HepG2 (cell line): ENCODE measurements around the gene HSDL1. TPM values are rescaled to one million over a fixed set of nuclear protein-coding genes. Genes with fewer than 3 reads are reported as not detected.
A peak's percentile ranks its signal among the peaks of the same experiment; 100 is the strongest.

ENCODE experiments used
- ATF1 ChIP-seq: IDR thresholded peaks from 2 replicates; pipeline ENCODE4 v1.6.1; 2016; ENCODE audit warnings: mild to moderate bottlenecking, control low read depth
- BRD4 ChIP-seq: sonication (generic); formaldehyde crosslinking; IDR thresholded peaks from 2 replicates; pipeline ENCODE4 v1.4.0; 2020; ENCODE audit warnings: missing genetic modification reagents
- ERF ChIP-seq: IDR thresholded peaks from 2 replicates; pipeline ENCODE4 v1.6.1; 2018; ENCODE audit warnings: missing biosample characterization, missing genetic modification reagents
- RNF2 ChIP-seq: fragments of 450-650 bp; conservative IDR thresholded peaks from 2 replicates; pipeline ENCODE4 v1.6.1; 2016; ENCODE audit warnings: low read depth
- SPEN ChIP-seq: sonication (generic); formaldehyde crosslinking; IDR thresholded peaks from 2 replicates; pipeline ENCODE4 v1.5.1; 2020; ENCODE audit warnings: low read depth, mild to moderate bottlenecking, missing genetic modification reagents
- TEAD2 ChIP-seq: sonication (generic); formaldehyde crosslinking; IDR thresholded peaks from 2 replicates; pipeline ENCODE4 v1.9.0; 2021; ENCODE audit warnings: missing genetic modification reagents
- TMF1 ChIP-seq: sonication (generic); formaldehyde crosslinking; IDR thresholded peaks from 2 replicates; pipeline ENCODE4 v1.8.1; 2022; ENCODE audit warnings: low read depth, missing genetic modification reagents
- ZFP41 ChIP-seq: sonication (generic); formaldehyde crosslinking; IDR thresholded peaks from 2 replicates; pipeline ENCODE4 v1.4.0; 2020; ENCODE audit warnings: mild to moderate bottlenecking, missing genetic modification reagents, borderline replicate concordance
- ZFYVE20 ChIP-seq: sonication (generic); formaldehyde crosslinking; IDR thresholded peaks from 2 replicates; pipeline ENCODE4 v1.8.0; 2023; ENCODE audit warnings: low read depth, mild to moderate bottlenecking, moderate library complexity, missing genetic modification reagents, borderline replicate concordance
- ZNF207 ChIP-seq: fragments of 450-650 bp; IDR thresholded peaks from 2 replicates; pipeline ENCODE4 v1.6.1; 2016; ENCODE audit warnings: antibody characterized with exemption, borderline replicate concordance
- ZNF292 ChIP-seq: sonication (generic); formaldehyde crosslinking; IDR thresholded peaks from 2 replicates; pipeline ENCODE4 v1.8.1; 2022; ENCODE audit warnings: mild to moderate bottlenecking, low read depth, missing genetic modification reagents, borderline replicate concordance
- ZNF30 ChIP-seq: sonication (generic); formaldehyde crosslinking; IDR thresholded peaks from 2 replicates; pipeline ENCODE4 v1.5.0; 2020; ENCODE audit warnings: mild to moderate bottlenecking, missing genetic modification reagents
- ZNF331 ChIP-seq: sonication (generic); formaldehyde crosslinking; IDR thresholded peaks from 2 replicates; pipeline ENCODE4 v1.4.0; 2020; ENCODE audit warnings: missing genetic modification reagents
- ZNF430 ChIP-seq: sonication (generic); formaldehyde crosslinking; IDR thresholded peaks from 2 replicates; pipeline ENCODE4 v1.9.0; 2021; ENCODE audit warnings: mild to moderate bottlenecking, missing genetic modification reagents
- ZNF749 ChIP-seq: sonication (generic); formaldehyde crosslinking; IDR thresholded peaks from 2 replicates; pipeline ENCODE4 v1.8.0; 2022; ENCODE audit warnings: mild to moderate bottlenecking, missing genetic modification reagents, moderate library complexity, borderline replicate concordance
- polyA plus RNA-seq, 8 experiments: library from polyadenylated mRNA; depleted of rRNA in 3 of 8; stranded (reverse) in 7 of 8; unstranded in 1 of 8; fragments of >200 nt; fragmentation: Illumina TruSeq in 4 of 8; extraction: Trizol in 4 of 8; gene quantifications; 2 replicates each; pipeline versions ENCODE4 v1.2.1 to v1.2.3, GENCODE V29; 2011 to 2016; ENCODE audit warnings: low read depth in 4 of 8, missing spikeins in 1 of 8, mixed read lengths in 1 of 8; ENCODE audit not compliant: insufficient read depth in 1 of 8
- total RNA-seq, 5 experiments: library from RNA; depleted of rRNA; stranded (reverse); fragments of >200 nt; fragmentation: Illumina TruSeq; extraction: Trizol; gene quantifications; 2 replicates each; pipeline ENCODE4 v1.2.3, GENCODE V29; 2016; ENCODE audit warnings: low read depth in 1 of 5
- TF ChIP-seq, protein P1 (sequence below): sonication (generic); formaldehyde crosslinking; IDR thresholded peaks from 2 replicates; pipeline ENCODE4 v1.5.0; 2020; ENCODE audit warnings: mild to moderate bottlenecking, missing genetic modification reagents, borderline replicate concordance
- TF ChIP-seq, protein P2 (sequence below): sonication (generic); formaldehyde crosslinking; IDR thresholded peaks from 2 replicates; pipeline ENCODE4 v1.5.0; 2020; ENCODE audit warnings: missing genetic modification reagents
- TF ChIP-seq, protein P3 (sequence below): sonication (generic); formaldehyde crosslinking; IDR thresholded peaks from 2 replicates; pipeline ENCODE4 v1.5.0; 2020; ENCODE audit warnings: missing genetic modification reagents

The HSDL1 gene
- total and polyA plus RNA-seq, 2 of the 13 experiments (the other 11 are each of a cell fraction or from before 2014, with no cell fraction given) = 49.2 to 49.7 TPM

DNA sequence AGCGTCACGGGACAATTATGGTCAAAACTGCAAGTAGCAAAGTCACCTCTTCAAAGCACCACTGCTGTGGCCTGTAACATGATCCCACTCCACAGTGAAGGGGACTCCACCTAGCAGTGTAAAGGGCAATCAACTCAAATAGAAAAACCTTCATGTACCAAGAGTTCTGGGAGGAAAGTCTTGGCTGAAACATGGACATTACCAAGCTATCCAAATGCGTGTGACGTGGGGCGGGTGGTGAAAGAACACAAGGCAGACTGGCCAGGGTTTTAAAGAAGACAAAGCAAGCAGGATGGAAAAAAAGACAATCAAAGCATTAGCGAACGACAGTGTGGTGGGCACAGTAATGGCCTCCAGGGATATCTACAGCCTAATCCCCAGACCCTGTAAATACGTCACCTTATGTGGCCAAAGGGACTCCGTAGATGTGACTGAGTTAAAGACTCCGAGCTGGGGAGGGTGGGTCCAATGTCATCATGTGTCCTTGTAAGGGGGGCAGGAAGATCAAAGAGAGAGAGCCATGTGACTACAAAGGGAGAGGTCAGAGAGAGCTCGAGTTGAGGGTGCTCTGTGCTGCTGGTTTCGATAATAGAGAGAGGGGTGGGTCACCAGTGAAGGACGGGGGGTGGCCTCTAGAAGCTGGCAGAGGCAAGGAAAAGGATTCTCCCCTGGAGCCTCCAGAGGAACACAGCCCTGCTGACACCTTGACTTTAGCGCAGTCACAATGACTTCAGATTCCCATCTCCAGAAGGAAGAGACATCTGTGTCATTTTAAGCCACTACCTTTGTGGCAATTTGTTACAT lies 6.0 kb downstream of the HSDL1 start (continued):
- TF ChIP-seq, protein P1, sequence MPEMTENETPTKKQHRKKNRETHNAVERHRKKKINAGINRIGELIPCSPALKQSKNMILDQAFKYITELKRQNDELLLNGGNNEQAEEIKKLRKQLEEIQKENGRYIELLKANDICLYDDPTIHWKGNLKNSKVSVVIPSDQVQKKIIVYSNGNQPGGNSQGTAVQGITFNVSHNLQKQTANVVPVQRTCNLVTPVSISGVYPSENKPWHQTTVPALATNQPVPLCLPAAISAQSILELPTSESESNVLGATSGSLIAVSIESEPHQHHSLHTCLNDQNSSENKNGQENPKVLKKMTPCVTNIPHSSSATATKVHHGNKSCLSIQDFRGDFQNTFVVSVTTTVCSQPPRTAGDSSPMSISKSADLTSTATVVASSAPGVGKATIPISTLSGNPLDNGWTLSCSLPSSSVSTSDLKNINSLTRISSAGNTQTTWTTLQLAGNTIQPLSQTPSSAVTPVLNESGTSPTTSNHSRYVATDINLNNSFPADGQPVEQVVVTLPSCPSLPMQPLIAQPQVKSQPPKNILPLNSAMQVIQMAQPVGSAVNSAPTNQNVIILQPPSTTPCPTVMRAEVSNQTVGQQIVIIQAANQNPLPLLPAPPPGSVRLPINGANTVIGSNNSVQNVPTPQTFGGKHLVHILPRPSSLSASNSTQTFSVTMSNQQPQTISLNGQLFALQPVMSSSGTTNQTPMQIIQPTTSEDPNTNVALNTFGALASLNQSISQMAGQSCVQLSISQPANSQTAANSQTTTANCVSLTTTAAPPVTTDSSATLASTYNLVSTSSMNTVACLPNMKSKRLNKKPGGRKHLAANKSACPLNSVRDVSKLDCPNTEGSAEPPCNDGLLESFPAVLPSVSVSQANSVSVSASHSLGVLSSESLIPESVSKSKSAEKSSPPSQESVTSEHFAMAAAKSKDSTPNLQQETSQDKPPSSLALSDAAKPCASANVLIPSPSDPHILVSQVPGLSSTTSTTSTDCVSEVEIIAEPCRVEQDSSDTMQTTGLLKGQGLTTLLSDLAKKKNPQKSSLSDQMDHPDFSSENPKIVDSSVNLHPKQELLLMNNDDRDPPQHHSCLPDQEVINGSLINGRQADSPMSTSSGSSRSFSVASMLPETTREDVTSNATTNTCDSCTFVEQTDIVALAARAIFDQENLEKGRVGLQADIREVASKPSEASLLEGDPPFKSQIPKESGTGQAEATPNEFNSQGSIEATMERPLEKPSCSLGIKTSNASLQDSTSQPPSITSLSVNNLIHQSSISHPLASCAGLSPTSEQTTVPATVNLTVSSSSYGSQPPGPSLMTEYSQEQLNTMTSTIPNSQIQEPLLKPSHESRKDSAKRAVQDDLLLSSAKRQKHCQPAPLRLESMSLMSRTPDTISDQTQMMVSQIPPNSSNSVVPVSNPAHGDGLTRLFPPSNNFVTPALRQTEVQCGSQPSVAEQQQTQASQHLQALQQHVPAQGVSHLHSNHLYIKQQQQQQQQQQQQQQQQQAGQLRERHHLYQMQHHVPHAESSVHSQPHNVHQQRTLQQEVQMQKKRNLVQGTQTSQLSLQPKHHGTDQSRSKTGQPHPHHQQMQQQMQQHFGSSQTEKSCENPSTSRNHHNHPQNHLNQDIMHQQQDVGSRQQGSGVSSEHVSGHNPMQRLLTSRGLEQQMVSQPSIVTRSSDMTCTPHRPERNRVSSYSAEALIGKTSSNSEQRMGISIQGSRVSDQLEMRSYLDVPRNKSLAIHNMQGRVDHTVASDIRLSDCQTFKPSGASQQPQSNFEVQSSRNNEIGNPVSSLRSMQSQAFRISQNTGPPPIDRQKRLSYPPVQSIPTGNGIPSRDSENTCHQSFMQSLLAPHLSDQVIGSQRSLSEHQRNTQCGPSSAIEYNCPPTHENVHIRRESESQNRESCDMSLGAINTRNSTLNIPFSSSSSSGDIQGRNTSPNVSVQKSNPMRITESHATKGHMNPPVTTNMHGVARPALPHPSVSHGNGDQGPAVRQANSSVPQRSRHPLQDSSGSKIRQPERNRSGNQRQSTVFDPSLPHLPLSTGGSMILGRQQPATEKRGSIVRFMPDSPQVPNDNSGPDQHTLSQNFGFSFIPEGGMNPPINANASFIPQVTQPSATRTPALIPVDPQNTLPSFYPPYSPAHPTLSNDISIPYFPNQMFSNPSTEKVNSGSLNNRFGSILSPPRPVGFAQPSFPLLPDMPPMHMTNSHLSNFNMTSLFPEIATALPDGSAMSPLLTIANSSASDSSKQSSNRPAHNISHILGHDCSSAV = no peak
- TF ChIP-seq, protein P2, sequence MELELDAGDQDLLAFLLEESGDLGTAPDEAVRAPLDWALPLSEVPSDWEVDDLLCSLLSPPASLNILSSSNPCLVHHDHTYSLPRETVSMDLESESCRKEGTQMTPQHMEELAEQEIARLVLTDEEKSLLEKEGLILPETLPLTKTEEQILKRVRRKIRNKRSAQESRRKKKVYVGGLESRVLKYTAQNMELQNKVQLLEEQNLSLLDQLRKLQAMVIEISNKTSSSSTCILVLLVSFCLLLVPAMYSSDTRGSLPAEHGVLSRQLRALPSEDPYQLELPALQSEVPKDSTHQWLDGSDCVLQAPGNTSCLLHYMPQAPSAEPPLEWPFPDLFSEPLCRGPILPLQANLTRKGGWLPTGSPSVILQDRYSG (CRISPR knock-in tag) = no peak
- TF ChIP-seq ATF1 (CRISPR knock-in tag) (0 out of 2 replicates have a peak, but pooled peaks have one; percentile 28), TMF1 (no peak), ZFP41 (CRISPR knock-in tag) (no peak), ZFYVE20 (CRISPR knock-in tag) (no peak), ZNF331 (peak; percentile 59; the same call in 1 of the 2 replicates), ZNF430 (CRISPR knock-in tag) (peak; percentile 55; the same call in 1 of the 2 replicates), BRD4 (peak; percentile 90), SPEN (peak; percentile 43; the same call in 1 of the 2 replicates), RNF2 (0 out of 2 replicates have a peak, but pooled peaks have one; percentile 40), ZNF749 (CRISPR knock-in tag) (peak; percentile 34; the same call in 1 of the 2 replicates), ERF (CRISPR knock-in tag) (no peak), ZNF292 (CRISPR knock-in tag) (no peak; the same call in 1 of the 2 replicates), TEAD2 (no peak), ZNF207 (no peak), ZNF30 (no peak)
- TF ChIP-seq, protein P3, sequence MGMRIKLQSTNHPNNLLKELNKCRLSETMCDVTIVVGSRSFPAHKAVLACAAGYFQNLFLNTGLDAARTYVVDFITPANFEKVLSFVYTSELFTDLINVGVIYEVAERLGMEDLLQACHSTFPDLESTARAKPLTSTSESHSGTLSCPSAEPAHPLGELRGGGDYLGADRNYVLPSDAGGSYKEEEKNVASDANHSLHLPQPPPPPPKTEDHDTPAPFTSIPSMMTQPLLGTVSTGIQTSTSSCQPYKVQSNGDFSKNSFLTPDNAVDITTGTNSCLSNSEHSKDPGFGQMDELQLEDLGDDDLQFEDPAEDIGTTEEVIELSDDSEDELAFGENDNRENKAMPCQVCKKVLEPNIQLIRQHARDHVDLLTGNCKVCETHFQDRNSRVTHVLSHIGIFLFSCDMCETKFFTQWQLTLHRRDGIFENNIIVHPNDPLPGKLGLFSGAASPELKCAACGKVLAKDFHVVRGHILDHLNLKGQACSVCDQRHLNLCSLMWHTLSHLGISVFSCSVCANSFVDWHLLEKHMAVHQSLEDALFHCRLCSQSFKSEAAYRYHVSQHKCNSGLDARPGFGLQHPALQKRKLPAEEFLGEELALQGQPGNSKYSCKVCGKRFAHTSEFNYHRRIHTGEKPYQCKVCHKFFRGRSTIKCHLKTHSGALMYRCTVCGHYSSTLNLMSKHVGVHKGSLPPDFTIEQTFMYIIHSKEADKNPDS = no peak
